COLO829 (cell line): ENCODE results near the gene TUBGCP6.
"Not testable (repeated sequence)": the region's sequence is repeated elsewhere in the genome, so short reads cannot be mapped to it uniquely, and the experiment has no call there.

Source experiments
- DNase-seq: peaks from one replicate; pipeline ENCODE4 v3.0.0; 2012; ENCODE audit warnings: low spot score

The TUBGCP6 gene

DNA sequence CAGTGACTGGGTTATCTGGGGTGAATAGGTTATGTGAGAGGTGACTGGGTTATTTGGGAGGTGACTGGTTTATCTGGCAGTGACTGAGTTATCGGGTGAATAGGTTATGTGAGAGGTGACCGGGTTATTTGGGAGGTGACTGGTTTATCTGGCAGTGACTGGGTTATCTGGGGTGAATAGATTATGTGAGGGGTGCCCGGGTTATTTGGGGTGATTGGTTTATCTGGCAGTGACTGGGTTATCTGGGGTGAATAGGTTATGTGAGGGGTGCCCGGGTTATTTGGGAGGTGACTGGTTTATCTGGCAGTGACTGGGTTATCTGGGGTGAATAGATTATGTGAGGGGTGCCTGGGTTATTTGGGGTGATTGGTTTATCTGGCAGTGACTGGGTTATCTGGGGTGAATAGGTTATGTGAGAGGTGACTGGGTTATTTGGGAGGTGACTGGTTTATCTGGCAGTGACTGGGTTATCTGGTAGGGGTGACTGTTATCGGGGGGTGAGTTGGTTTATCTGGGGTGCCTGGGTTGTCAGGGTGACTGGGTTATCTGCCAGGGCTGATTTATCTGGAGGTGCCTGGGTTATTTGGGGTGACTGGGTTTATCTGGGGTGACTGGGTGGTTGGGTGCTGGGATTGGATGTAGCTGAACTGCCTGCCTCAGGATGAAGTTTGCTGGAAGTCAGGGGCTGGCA is 76.2 kb downstream of the TUBGCP6 start:
- not testable (repeated sequence) for DNase-seq

- no peak for DNase-seq
Observed at GRCh38 chr22:50167689-50168489, 76.9 kb downstream of the TUBGCP6 start.
